ENCODE results near the gene THAP4.

Gene THAP4

DNA sequence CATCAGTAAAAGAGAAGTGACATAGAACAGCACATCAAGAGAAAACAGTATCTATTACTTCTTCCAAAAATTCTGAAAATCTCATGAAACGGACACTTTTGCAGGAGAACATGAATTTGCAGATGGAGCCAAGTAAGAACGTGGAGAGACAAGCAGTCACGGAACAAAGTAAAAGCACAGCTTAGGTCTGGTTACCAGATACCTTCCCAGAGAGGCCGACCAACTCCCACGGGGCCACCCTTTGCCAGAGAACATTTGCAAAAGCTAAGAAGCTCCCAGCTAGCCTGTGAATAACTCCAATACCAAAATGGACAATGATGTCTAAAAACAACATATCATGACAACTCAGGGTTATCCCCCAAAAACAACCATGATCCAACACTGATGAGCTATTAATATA is 38.9 kb downstream of the THAP4 start:
- Histone ChIP-seq H3K4me3 (replicated peaks; ENCODE audit: insufficient read depth, low read length) (no peak overlapping the region), H3K27ac (replicated peaks) (no peak overlapping the region), H3K27me3 (ENCODE audit: insufficient read depth, poor library complexity, severe bottlenecking) (no peaks in the 10 kb centered on the region)
- TF ChIP-seq, protein P1, sequence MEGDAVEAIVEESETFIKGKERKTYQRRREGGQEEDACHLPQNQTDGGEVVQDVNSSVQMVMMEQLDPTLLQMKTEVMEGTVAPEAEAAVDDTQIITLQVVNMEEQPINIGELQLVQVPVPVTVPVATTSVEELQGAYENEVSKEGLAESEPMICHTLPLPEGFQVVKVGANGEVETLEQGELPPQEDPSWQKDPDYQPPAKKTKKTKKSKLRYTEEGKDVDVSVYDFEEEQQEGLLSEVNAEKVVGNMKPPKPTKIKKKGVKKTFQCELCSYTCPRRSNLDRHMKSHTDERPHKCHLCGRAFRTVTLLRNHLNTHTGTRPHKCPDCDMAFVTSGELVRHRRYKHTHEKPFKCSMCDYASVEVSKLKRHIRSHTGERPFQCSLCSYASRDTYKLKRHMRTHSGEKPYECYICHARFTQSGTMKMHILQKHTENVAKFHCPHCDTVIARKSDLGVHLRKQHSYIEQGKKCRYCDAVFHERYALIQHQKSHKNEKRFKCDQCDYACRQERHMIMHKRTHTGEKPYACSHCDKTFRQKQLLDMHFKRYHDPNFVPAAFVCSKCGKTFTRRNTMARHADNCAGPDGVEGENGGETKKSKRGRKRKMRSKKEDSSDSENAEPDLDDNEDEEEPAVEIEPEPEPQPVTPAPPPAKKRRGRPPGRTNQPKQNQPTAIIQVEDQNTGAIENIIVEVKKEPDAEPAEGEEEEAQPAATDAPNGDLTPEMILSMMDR (IDR thresholded peaks at IDR 0.05; ENCODE audit: insufficient read depth, low read length), result no peak
- TF ChIP-seq, protein P2, sequence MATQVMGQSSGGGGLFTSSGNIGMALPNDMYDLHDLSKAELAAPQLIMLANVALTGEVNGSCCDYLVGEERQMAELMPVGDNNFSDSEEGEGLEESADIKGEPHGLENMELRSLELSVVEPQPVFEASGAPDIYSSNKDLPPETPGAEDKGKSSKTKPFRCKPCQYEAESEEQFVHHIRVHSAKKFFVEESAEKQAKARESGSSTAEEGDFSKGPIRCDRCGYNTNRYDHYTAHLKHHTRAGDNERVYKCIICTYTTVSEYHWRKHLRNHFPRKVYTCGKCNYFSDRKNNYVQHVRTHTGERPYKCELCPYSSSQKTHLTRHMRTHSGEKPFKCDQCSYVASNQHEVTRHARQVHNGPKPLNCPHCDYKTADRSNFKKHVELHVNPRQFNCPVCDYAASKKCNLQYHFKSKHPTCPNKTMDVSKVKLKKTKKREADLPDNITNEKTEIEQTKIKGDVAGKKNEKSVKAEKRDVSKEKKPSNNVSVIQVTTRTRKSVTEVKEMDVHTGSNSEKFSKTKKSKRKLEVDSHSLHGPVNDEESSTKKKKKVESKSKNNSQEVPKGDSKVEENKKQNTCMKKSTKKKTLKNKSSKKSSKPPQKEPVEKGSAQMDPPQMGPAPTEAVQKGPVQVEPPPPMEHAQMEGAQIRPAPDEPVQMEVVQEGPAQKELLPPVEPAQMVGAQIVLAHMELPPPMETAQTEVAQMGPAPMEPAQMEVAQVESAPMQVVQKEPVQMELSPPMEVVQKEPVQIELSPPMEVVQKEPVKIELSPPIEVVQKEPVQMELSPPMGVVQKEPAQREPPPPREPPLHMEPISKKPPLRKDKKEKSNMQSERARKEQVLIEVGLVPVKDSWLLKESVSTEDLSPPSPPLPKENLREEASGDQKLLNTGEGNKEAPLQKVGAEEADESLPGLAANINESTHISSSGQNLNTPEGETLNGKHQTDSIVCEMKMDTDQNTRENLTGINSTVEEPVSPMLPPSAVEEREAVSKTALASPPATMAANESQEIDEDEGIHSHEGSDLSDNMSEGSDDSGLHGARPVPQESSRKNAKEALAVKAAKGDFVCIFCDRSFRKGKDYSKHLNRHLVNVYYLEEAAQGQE (IDR thresholded peaks at IDR 0.05; ENCODE audit: insufficient replicate concordance, low read depth), result no peak
- no peak for TF ChIP-seq POLR2AphosphoS5 (IDR thresholded peaks at IDR 0.05; ENCODE audit: low read depth)
- TF ChIP-seq SPI1 (IDR thresholded peaks at IDR 0.05; ENCODE audit: borderline replicate concordance, low read depth), result no peak
- TF ChIP-seq GABPA (IDR thresholded peaks at IDR 0.05; ENCODE audit: low read depth), result no peak
- DNase-seq (ENCODE audit: low read depth in 1 of 2, low spot score in 1 of 2), result no peak

DNA sequence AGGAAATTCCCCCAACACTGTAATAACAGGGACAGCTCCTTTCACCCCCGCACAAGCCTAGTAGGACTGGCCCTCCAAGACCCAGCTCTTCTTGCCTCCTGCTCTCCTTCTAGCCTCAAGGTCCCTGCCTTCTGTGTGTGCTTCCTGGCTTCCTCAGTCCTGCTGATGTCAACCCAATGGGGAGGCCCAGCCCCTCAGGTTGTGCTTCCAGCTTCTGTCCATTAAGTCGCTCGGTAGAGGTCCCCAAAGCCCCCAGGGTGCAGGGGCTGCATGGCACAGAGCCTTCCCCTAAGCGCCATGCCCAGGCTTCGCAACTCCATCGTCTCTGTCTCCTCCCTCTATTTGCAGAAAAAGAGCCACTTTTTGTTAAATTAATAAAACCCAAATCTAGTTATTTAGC is 39.4 kb downstream of the THAP4 start:
- Histone ChIP-seq H3K4me3 (replicated peaks; ENCODE audit: insufficient read depth, low read length) (no peak overlapping the region), H3K27me3 (ENCODE audit: insufficient read depth, poor library complexity, severe bottlenecking) (no peaks in the 10 kb centered on the region), H3K27ac (replicated peaks) (no peak overlapping the region)
- no peak for DNase-seq (ENCODE audit: low read depth in 1 of 2, low spot score in 1 of 2)
- TF ChIP-seq, protein P1 (IDR thresholded peaks at IDR 0.05; ENCODE audit: insufficient read depth, low read length), result no peak
- TF ChIP-seq POLR2AphosphoS5 (IDR thresholded peaks at IDR 0.05; ENCODE audit: low read depth) (no peak), GABPA (IDR thresholded peaks at IDR 0.05; ENCODE audit: low read depth) (no peak), SPI1 (IDR thresholded peaks at IDR 0.05; ENCODE audit: borderline replicate concordance, low read depth) (no peak)
- TF ChIP-seq, protein P2 (IDR thresholded peaks at IDR 0.05; ENCODE audit: insufficient replicate concordance, low read depth), result no peak

DNA sequence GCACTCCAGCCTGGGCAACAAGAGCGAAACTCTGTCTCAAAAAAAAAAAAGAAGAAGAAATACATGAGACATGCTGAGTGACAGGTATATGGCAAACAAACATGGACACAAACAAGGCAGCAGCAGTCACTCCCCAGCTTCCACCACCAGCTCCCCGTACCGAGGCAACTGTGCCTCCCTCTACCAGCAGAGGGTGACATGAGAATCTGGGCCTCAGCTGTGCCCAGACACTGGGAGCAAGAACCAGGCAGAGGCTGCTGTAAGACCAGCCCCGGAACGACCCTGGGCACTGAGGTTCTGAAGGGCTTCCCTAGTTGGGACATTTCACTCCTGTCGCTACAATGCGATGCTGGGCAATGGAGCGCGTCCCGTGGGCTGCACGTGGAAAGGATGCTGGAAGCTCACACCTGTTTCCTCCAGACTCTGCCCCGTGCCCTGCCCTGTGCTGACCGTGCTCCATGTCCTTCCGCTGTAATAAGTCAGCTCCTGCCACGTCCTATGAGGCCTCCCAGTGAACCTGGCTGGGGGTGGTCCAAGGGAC is 41.3 kb downstream of the THAP4 start:
- Histone ChIP-seq H3K27me3 (ENCODE audit: insufficient read depth, poor library complexity, severe bottlenecking) (no peaks in the 10 kb centered on the region), H3K27ac (replicated peaks) (no peak overlapping the region), H3K4me3 (replicated peaks; ENCODE audit: insufficient read depth, low read length) (no peak overlapping the region)
- no peak for DNase-seq (ENCODE audit: low read depth in 1 of 2, low spot score in 1 of 2)
- no peak for TF ChIP-seq GABPA (IDR thresholded peaks at IDR 0.05; ENCODE audit: low read depth)
- TF ChIP-seq, protein P1 (IDR thresholded peaks at IDR 0.05; ENCODE audit: insufficient read depth, low read length), result peak; percentile 5

DNA sequence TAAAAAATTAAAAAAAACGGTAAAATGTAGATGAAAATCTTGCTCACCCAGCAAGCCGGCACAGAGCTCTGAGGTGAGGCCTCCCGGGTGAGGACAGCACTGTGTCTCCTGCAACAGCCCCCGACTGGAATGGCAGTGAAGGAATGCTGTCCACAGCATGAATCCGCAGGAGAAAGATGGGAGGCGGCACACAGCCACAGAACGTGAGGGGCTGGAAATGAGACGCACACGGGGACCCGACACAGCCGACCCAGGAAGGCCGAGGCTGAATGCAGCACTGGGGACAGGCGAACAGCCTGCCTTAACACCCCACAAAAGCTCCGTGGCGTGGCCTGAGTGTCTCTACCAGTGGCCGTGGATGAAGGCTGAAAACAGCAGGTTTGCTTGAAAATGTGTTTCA is 43.7 kb downstream of the THAP4 start:
- Histone ChIP-seq H3K27ac (replicated peaks) (no peak overlapping the region), H3K4me3 (replicated peaks; ENCODE audit: insufficient read depth, low read length) (no peak overlapping the region), H3K27me3 (ENCODE audit: insufficient read depth, poor library complexity, severe bottlenecking) (no peaks in the 10 kb centered on the region)
- DNase-seq (ENCODE audit: low read depth in 1 of 2, low spot score in 1 of 2), result no peak
- TF ChIP-seq SPI1 (IDR thresholded peaks at IDR 0.05; ENCODE audit: borderline replicate concordance, low read depth) (no peak), GABPA (IDR thresholded peaks at IDR 0.05; ENCODE audit: low read depth) (no peak), POLR2AphosphoS5 (IDR thresholded peaks at IDR 0.05; ENCODE audit: low read depth) (no peak)
- TF ChIP-seq, protein P1 (IDR thresholded peaks at IDR 0.05; ENCODE audit: insufficient read depth, low read length), result no peak
